Right lobe of liver (tissue), 4 donors: ENCODE results near the gene TFEC.
"Not testable (repeated sequence)": the region's sequence is repeated elsewhere in the genome, so short reads cannot be mapped to it uniquely, and the experiment has no call there.

ENCODE experiments used
- POLR2A ChIP-seq: fragments of 450-650 bp; IDR thresholded peaks from one replicate; pipeline ENCODE4 v1.6.1; 2017; ENCODE audit warnings: antibody characterized with exemption, mild to moderate bottlenecking
- TF ChIP-seq, protein P1 (sequence below), 4 donors: fragments of 200-600 bp in 3 of 4; fragments of 450-650 bp in 1 of 4; IDR thresholded peaks; one replicate each; pipeline versions ENCODE4 v1.5.1 to v1.8.0; 2016 to 2022; ENCODE audit warnings: antibody characterized with exemption in 4 of 4, mild to moderate bottlenecking in 2 of 4
- donor health status: DM: no; HTN: no; CAD: no.
- donor health status: DM: no; HTN: no; CAD: no.
- donor health status: DM: no; HTN: yes; CAD: no.

DNA sequence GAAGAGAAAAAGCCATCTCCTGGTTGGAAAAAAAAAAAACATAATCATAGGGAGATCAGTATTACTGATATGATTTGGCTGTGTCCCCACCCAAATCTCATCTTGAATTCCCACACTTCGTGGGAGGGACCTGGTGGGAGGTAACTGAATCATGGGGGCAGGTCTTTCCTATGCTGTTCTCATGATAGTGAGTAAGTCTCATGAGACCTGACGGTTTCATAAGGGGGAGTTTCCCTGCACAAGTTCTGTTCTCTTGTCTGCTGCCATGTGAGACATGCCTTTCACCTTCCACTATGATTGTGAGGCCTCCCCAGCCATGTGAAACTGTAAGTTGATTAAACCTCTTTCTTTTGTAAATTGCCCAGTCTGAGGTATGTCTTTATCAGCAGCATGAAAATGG is 25.8 kb downstream of the TFEC start:
- not testable (repeated sequence) for TF ChIP-seq POLR2A
- TF ChIP-seq, protein P1, sequence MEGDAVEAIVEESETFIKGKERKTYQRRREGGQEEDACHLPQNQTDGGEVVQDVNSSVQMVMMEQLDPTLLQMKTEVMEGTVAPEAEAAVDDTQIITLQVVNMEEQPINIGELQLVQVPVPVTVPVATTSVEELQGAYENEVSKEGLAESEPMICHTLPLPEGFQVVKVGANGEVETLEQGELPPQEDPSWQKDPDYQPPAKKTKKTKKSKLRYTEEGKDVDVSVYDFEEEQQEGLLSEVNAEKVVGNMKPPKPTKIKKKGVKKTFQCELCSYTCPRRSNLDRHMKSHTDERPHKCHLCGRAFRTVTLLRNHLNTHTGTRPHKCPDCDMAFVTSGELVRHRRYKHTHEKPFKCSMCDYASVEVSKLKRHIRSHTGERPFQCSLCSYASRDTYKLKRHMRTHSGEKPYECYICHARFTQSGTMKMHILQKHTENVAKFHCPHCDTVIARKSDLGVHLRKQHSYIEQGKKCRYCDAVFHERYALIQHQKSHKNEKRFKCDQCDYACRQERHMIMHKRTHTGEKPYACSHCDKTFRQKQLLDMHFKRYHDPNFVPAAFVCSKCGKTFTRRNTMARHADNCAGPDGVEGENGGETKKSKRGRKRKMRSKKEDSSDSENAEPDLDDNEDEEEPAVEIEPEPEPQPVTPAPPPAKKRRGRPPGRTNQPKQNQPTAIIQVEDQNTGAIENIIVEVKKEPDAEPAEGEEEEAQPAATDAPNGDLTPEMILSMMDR (IDR thresholded peaks at IDR 0.05) = not testable (repeated sequence)
